ENCODE results near the gene ZNF429. TPM values are rescaled to one million over a fixed set of nuclear protein-coding genes. Genes with fewer than 3 reads are reported as not detected.

Gene ZNF429
- total RNA-seq, 1 experiment from 2014 or later, result 8.3 TPM

- Histone ChIP-seq H3K36me3 (ENCODE audit: control insufficient read depth, insufficient read depth, low read length) (no peaks in the 10 kb centered on the region), H3K4me3 (ENCODE audit: low read depth in 2 of 2, low read length in 2 of 2) (no peak overlapping the region), H3K9me3 (ENCODE audit: control insufficient read depth, insufficient read depth, low read depth, low read length) (no peaks in the 10 kb centered on the region), H3K4me1 (ENCODE audit: control insufficient read depth, insufficient read depth, low read length) (no peaks in the 10 kb centered on the region), H3K27me3 (ENCODE audit: control insufficient read depth, insufficient read depth, low read length) (no peaks in the 10 kb centered on the region), H3K27ac (ENCODE audit: low read length) (no peak overlapping the region)
- no peak for ATAC-seq
- in situ Hi-C loops (cut with HindIII; ENCODE audit: low pct_unique_long_range_greater_than_20kb, low sequenced_read_pairs), result no loop called here
- POLR2A ChIA-PET, result no interaction called here
- BruUV-seq (replicated peaks), result no TSS peak
- intact Hi-C loops (cut with micrococcal nuclease; ENCODE audit: unreplicated experiment), result no loop called here
- DNase-seq (ENCODE audit: low read depth, low spot score), result no peak
- TF ChIP-seq SIN3A (IDR thresholded peaks at IDR 0.05; ENCODE audit: borderline replicate concordance, insufficient read depth, low read depth, low read length), result no peak
- no peak for TF ChIP-seq TCF7L2 (IDR thresholded peaks at IDR 0.05; ENCODE audit: low read depth, low read length)
- TF ChIP-seq POLR2AphosphoS5 (IDR thresholded peaks at IDR 0.05; ENCODE audit: low read depth, low read length), result no peak
- no peak for TF ChIP-seq CTCF (IDR thresholded peaks at IDR 0.05)
- no peak for TF ChIP-seq REST (IDR thresholded peaks at IDR 0.05; ENCODE audit: insufficient read depth in 1 of 2, low read depth in 2 of 2, low read length in 1 of 2)
- CTCF ChIA-PET, result no interaction called here
These were observed 63.6 kb downstream of the ZNF429 start for GRCh38 chr19:21568816-21569493.

DNA sequence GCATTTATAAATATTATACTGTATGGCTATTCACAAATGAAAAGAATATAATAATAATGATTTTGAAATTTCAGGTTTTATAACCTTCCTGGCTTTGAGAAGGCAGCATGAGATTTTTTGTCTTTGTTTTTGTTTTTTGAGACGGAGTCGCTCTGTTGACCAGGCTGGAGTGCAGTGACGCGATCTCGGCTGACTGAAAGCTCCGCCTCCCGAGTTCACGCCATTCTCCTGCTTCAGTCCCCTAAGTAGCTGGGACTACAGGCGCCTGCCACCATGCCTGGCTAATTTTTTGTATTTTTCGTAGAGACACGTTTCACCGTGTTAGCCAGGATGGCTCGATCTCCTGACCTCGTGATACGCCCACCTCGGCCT lies 64.1 kb downstream of the ZNF429 start:
- ATAC-seq, result no peak
- intact Hi-C loops (cut with micrococcal nuclease; ENCODE audit: unreplicated experiment), result no loop called here
- Histone ChIP-seq H3K27ac (ENCODE audit: low read length) (no peak overlapping the region), H3K9me3 (ENCODE audit: control insufficient read depth, insufficient read depth, low read depth, low read length) (no peaks in the 10 kb centered on the region), H3K36me3 (ENCODE audit: control insufficient read depth, insufficient read depth, low read length) (no peaks in the 10 kb centered on the region), H3K4me1 (ENCODE audit: control insufficient read depth, insufficient read depth, low read length) (no peaks in the 10 kb centered on the region), H3K27me3 (ENCODE audit: control insufficient read depth, insufficient read depth, low read length) (no peaks in the 10 kb centered on the region), H3K4me3 (ENCODE audit: low read depth in 2 of 2, low read length in 2 of 2) (no peak overlapping the region)
- POLR2A ChIA-PET, result no interaction called here
- BruUV-seq (replicated peaks), result no TSS peak
- in situ Hi-C loops (cut with HindIII; ENCODE audit: low pct_unique_long_range_greater_than_20kb, low sequenced_read_pairs), result no loop called here
- DNase-seq (ENCODE audit: low read depth, low spot score), result no peak
- CTCF ChIA-PET, result no interaction called here
- no peak for TF ChIP-seq TCF7L2 (IDR thresholded peaks at IDR 0.05; ENCODE audit: low read depth, low read length)
- no peak for TF ChIP-seq SIN3A (IDR thresholded peaks at IDR 0.05; ENCODE audit: borderline replicate concordance, insufficient read depth, low read depth, low read length)
- TF ChIP-seq CTCF (IDR thresholded peaks at IDR 0.05), result no peak

All from Panc1 (cell line).